GM23338 (cell line): Measurements from ENCODE around the gene SH3TC2. TPM values are rescaled to one million over a fixed set of nuclear protein-coding genes. Genes with fewer than 3 reads are reported as not detected.

Source experiments
- ATAC-seq: fragments of 200-7000 bp; cut with Tn5 transposase; 3 replicates; pipeline ENCODE4 v1.9.1; 2020
- DNase-seq: peaks from one replicate; pipeline ENCODE4 v3.0.0-alpha.2; 2015; ENCODE audit warnings: low spot score
- H2AFZ ChIP-seq: fragments of 200-600 bp; sonication (generic); 2 replicates; pipeline ENCODE4 v1.8.0; 2016; ENCODE audit warnings: antibody characterized with exemption, mild to moderate bottlenecking, moderate library complexity
- H3F3A ChIP-seq: fragments of 200-600 bp; sonication (generic); replicated peaks from 2 replicates; pipeline ENCODE4 v1.8.0; 2017; ENCODE audit warnings: antibody characterized with exemption, mixed run types, low read depth
- H3K27ac ChIP-seq: fragments of 200-600 bp; sonication (generic); 2 replicates; pipeline ENCODE4 v1.6.1; 2016; ENCODE audit warnings: low read depth
- H3K27me3 ChIP-seq: fragments of 200-600 bp; sonication (generic); 2 replicates; pipeline ENCODE4 v1.8.0; 2016; ENCODE audit warnings: mild to moderate bottlenecking, mixed run types, moderate library complexity; ENCODE audit not compliant: insufficient read depth
- H3K36me3 ChIP-seq: fragments of 200-600 bp; sonication (generic); 2 replicates; pipeline ENCODE4 v1.8.0; 2016; ENCODE audit warnings: mild to moderate bottlenecking; ENCODE audit not compliant: insufficient read depth
- H3K4me1 ChIP-seq: fragments of 200-600 bp; sonication (generic); 2 replicates; pipeline ENCODE4 v1.8.0; 2016; ENCODE audit warnings: mild to moderate bottlenecking, moderate library complexity; ENCODE audit not compliant: insufficient read depth
- H3K4me2 ChIP-seq: fragments of 200-600 bp; sonication (generic); 2 replicates; pipeline ENCODE4 v1.7.1; 2017; ENCODE audit warnings: mixed run types
- H3K4me3 ChIP-seq: fragments of 200-600 bp; sonication (generic); 2 replicates; pipeline ENCODE4 v1.6.1; 2016; ENCODE audit warnings: mixed run types
- H3K79me2 ChIP-seq: fragments of 200-600 bp; sonication (generic); replicated peaks from 2 replicates; pipeline ENCODE4 v1.8.0; 2017; ENCODE audit warnings: mild to moderate bottlenecking; ENCODE audit not compliant: insufficient read depth
- H3K9me2 ChIP-seq: fragments of 200-600 bp; sonication (generic); 2 replicates; pipeline ENCODE4 v1.8.0; 2017; ENCODE audit not compliant: insufficient read depth
- H4K20me1 ChIP-seq: fragments of 200-600 bp; sonication (generic); replicated peaks from 2 replicates; pipeline ENCODE4 v1.8.0; 2017; ENCODE audit warnings: mild to moderate bottlenecking; ENCODE audit not compliant: insufficient read depth
- H3K27ac Mint-ChIP-seq: 2 replicates; pipeline ENCODE4 v1.8.0; 2020; ENCODE audit warnings: inconsistent platforms, mild to moderate bottlenecking, moderate library complexity, mixed read lengths
- H3K27me3 Mint-ChIP-seq: 3 replicates; pipeline ENCODE4 v1.8.0; 2022; ENCODE audit warnings: low read depth, mild to moderate bottlenecking, moderate library complexity, mixed read lengths, inconsistent platforms; ENCODE audit not compliant: insufficient read depth, poor library complexity
- H3K36me3 Mint-ChIP-seq: 3 replicates; pipeline ENCODE4 v1.8.0; 2021; ENCODE audit warnings: low read depth, mild to moderate bottlenecking, inconsistent platforms, moderate library complexity, mixed read lengths
- H3K4me1 Mint-ChIP-seq: 3 replicates; pipeline ENCODE4 v1.8.0; 2020; ENCODE audit warnings: mild to moderate bottlenecking, inconsistent platforms, mixed read lengths
- H3K4me3 Mint-ChIP-seq: 3 replicates; pipeline ENCODE4 v1.8.0; 2021; ENCODE audit warnings: moderate library complexity, mild to moderate bottlenecking, inconsistent platforms, mixed read lengths
- H3K9me3 Mint-ChIP-seq: 3 replicates; pipeline ENCODE4 v1.8.0; 2020; ENCODE audit warnings: moderate library complexity, mild to moderate bottlenecking, inconsistent platforms, mixed read lengths
- CREB1 ChIP-seq: fragments of 250-450 bp; sonication (Bioruptor Pico); IDR thresholded peaks from 2 replicates; pipeline ENCODE4 v1.5.0; 2020; ENCODE audit warnings: low read depth, mild to moderate bottlenecking, moderate library complexity
- EZH2 ChIP-seq: fragments of 200-600 bp; sonication (generic); IDR thresholded peaks from one replicate; pipeline ENCODE4 v1.8.0; 2017; ENCODE audit warnings: antibody characterized with exemption, mild to moderate bottlenecking, low read depth; ENCODE audit not compliant: unreplicated experiment
- EZH2phosphoT487 ChIP-seq: fragments of 200-600 bp; sonication (generic); IDR thresholded peaks from one replicate; pipeline ENCODE4 v1.8.1; 2018; ENCODE audit warnings: antibody characterized with exemption; ENCODE audit not compliant: unreplicated experiment
- JUNB ChIP-seq: IDR thresholded peaks from one replicate; pipeline ENCODE4 v1.6.1; 2016; ENCODE audit warnings: antibody characterized with exemption; ENCODE audit not compliant: unreplicated experiment
- NANOG ChIP-seq: IDR thresholded peaks from 2 replicates; pipeline ENCODE4 v1.6.1; 2016; ENCODE audit warnings: antibody characterized with exemption, borderline replicate concordance
- POLR2AphosphoS5 ChIP-seq: IDR thresholded peaks from 2 replicates; pipeline ENCODE4 v1.6.1; 2016; ENCODE audit warnings: antibody characterized with exemption, low read depth
- STAT1 ChIP-seq: IDR thresholded peaks from one replicate; pipeline ENCODE4 v1.6.1; 2016; ENCODE audit warnings: antibody characterized with exemption; ENCODE audit not compliant: unreplicated experiment
- ZNF114 ChIP-seq: fragments of 250-450 bp; sonication (Bioruptor Pico); IDR thresholded peaks from 2 replicates; pipeline ENCODE4 v1.5.0; 2020; ENCODE audit warnings: mild to moderate bottlenecking, moderate library complexity
- ZNF331 ChIP-seq: fragments of 250-450 bp; sonication (Bioruptor Pico); IDR thresholded peaks from 2 replicates; pipeline ENCODE4 v1.5.0; 2020; ENCODE audit warnings: low read depth, mild to moderate bottlenecking, moderate library complexity
- polyA plus RNA-seq: library from polyadenylated mRNA; unstranded; fragments of >200 nt; fragmentation: Nextera tagmentation; extraction: Ambion mirVana; gene quantifications from 2 replicates; pipeline ENCODE4 v1.2.1, GENCODE V29; 2016
- total RNA-seq: library from RNA; depleted of rRNA; stranded (reverse); fragments of >200 nt; shearing (Covaris generic); gene quantifications from 2 replicates; pipeline ENCODE4 v1.2.3, GENCODE V29; 2014
- TF ChIP-seq, protein P1 (sequence below), 2 experiments: fragments of 200-600 bp in 1 of 2; sonication (generic) in 1 of 2; conservative IDR thresholded peaks; 2 replicates each; pipeline versions ENCODE4 v1.5.1 to v1.6.1; 2016 to 2017; ENCODE audit warnings: antibody characterized with exemption in 2 of 2, low read depth in 2 of 2, mild to moderate bottlenecking in 2 of 2, moderate library complexity in 1 of 2
- TF ChIP-seq, protein P2 (sequence below): fragments of 250-450 bp; sonication (Bioruptor Pico); IDR thresholded peaks from 2 replicates; pipeline ENCODE4 v1.5.0; 2020; ENCODE audit warnings: mild to moderate bottlenecking, moderate library complexity
- TF ChIP-seq, protein P3 (sequence below): IDR thresholded peaks from 2 replicates; pipeline ENCODE4 v1.6.1; 2016; ENCODE audit warnings: antibody characterized with exemption
- TF ChIP-seq, protein P4 (sequence below): IDR thresholded peaks from one replicate; pipeline ENCODE4 v1.6.1; 2018; ENCODE audit warnings: antibody characterized with exemption; ENCODE audit not compliant: unreplicated experiment

The SH3TC2 gene
- total and polyA plus RNA-seq, 2 experiments from 2014 or later, result 0.10 to 0.17 TPM

DNA sequence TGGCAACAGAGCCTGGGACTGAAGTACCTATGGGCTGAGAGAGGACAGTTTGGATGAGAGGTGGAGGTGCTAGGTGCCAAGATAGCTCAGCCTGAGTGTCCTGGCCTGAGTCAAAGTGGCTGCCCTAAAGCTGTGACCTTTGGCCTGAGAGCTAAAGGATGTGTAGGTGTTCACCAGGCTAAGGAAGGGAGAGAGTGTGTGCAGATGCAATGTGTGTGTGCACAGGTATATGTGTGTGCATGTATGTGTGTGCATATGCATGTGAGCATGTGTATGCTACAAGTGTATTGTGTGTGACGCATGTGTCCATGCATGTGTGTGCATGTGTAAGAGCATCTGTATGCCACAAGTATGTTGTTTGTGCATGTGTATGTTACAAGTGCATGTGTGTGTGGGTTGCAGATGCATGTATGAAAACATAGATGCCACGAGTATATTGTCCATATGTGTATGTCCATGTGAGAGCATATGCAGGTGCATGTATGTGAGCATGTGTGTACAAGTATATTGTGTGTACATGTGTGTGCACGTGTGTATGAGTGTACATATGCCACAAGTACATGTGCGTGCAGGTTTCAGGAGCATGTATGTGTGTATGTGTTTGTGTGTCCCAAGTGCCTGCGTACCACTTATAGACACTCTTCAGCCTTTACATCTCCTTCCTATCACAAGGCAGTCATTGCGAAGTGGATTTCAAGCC, 102.6 kb downstream of the SH3TC2 start:
- Histone ChIP-seq H4K20me1 (no peaks in the 10 kb centered on the region), H3K27ac (no peak overlapping the region), H3K4me1 (peaks cover 8% of the 10 kb centered on the region; the same call in 1 of the 2 replicates), H3K79me2 (no peaks in the 10 kb centered on the region), H3K27me3 (no peaks in the 10 kb centered on the region), H3K4me2 (no peak overlapping the region), H3K9me2 (no peaks in the 10 kb centered on the region), H2AFZ (no peak overlapping the region), H3K36me3 (no peaks in the 10 kb centered on the region), H3K4me3 (no peak overlapping the region), H3F3A (no peaks in the 10 kb centered on the region)
- ATAC-seq (no peak), DNase-seq (no peak)
- no peaks in the 10 kb centered on the region for H3K36me3 Mint-ChIP-seq
- H3K9me3 Mint-ChIP-seq, result no peaks in the 10 kb centered on the region
- no peak overlapping the region for H3K27ac Mint-ChIP-seq
- H3K4me1 Mint-ChIP-seq, result peaks cover 14% of the 10 kb centered on the region
- H3K4me3 Mint-ChIP-seq, result no peak overlapping the region
- TF ChIP-seq JUNB (no peak), STAT1 (no peak), ZNF331 (CRISPR knock-in tag) (no peak), EZH2 (no peak), ZNF114 (no peak), CREB1 (no peak), NANOG (no peak), EZH2phosphoT487 (no peak), POLR2AphosphoS5 (no peak)
- TF ChIP-seq, protein P1, sequence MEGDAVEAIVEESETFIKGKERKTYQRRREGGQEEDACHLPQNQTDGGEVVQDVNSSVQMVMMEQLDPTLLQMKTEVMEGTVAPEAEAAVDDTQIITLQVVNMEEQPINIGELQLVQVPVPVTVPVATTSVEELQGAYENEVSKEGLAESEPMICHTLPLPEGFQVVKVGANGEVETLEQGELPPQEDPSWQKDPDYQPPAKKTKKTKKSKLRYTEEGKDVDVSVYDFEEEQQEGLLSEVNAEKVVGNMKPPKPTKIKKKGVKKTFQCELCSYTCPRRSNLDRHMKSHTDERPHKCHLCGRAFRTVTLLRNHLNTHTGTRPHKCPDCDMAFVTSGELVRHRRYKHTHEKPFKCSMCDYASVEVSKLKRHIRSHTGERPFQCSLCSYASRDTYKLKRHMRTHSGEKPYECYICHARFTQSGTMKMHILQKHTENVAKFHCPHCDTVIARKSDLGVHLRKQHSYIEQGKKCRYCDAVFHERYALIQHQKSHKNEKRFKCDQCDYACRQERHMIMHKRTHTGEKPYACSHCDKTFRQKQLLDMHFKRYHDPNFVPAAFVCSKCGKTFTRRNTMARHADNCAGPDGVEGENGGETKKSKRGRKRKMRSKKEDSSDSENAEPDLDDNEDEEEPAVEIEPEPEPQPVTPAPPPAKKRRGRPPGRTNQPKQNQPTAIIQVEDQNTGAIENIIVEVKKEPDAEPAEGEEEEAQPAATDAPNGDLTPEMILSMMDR (conservative IDR thresholded peaks at IDR 0.05; ENCODE audit: low read depth in 2 of 2), result no peak
- TF ChIP-seq, protein P2, sequence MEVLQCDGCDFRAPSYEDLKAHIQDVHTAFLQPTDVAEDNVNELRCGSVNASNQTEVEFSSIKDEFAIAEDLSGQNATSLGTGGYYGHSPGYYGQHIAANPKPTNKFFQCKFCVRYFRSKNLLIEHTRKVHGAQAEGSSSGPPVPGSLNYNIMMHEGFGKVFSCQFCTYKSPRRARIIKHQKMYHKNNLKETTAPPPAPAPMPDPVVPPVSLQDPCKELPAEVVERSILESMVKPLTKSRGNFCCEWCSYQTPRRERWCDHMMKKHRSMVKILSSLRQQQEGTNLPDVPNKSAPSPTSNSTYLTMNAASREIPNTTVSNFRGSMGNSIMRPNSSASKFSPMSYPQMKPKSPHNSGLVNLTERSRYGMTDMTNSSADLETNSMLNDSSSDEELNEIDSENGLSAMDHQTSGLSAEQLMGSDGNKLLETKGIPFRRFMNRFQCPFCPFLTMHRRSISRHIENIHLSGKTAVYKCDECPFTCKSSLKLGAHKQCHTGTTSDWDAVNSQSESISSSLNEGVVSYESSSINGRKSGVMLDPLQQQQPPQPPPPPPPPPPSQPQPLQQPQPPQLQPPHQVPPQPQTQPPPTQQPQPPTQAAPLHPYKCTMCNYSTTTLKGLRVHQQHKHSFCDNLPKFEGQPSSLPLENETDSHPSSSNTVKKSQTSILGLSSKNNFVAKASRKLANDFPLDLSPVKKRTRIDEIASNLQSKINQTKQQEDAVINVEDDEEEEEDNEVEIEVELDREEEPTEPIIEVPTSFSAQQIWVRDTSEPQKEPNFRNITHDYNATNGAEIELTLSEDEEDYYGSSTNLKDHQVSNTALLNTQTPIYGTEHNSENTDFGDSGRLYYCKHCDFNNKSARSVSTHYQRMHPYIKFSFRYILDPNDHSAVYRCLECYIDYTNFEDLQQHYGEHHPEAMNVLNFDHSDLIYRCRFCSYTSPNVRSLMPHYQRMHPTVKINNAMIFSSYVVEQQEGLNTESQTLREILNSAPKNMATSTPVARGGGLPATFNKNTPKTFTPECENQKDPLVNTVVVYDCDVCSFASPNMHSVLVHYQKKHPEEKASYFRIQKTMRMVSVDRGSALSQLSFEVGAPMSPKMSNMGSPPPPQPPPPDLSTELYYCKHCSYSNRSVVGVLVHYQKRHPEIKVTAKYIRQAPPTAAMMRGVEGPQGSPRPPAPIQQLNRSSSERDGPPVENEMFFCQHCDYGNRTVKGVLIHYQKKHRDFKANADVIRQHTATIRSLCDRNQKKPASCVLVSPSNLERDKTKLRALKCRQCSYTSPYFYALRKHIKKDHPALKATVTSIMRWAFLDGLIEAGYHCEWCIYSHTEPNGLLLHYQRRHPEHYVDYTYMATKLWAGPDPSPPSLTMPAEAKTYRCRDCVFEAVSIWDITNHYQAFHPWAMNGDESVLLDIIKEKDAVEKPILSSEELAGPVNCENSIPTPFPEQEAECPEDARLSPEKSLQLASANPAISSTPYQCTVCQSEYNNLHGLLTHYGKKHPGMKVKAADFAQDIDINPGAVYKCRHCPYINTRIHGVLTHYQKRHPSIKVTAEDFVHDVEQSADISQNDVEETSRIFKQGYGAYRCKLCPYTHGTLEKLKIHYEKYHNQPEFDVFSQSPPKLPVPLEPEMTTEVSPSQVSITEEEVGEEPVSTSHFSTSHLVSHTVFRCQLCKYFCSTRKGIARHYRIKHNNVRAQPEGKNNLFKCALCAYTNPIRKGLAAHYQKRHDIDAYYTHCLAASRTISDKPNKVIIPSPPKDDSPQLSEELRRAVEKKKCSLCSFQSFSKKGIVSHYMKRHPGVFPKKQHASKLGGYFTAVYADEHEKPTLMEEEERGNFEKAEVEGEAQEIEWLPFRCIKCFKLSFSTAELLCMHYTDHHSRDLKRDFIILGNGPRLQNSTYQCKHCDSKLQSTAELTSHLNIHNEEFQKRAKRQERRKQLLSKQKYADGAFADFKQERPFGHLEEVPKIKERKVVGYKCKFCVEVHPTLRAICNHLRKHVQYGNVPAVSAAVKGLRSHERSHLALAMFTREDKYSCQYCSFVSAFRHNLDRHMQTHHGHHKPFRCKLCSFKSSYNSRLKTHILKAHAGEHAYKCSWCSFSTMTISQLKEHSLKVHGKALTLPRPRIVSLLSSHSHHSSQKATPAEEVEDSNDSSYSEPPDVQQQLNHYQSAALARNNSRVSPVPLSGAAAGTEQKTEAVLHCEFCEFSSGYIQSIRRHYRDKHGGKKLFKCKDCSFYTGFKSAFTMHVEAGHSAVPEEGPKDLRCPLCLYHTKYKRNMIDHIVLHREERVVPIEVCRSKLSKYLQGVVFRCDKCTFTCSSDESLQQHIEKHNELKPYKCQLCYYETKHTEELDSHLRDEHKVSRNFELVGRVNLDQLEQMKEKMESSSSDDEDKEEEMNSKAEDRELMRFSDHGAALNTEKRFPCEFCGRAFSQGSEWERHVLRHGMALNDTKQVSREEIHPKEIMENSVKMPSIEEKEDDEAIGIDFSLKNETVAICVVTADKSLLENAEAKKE (CRISPR knock-in tag), result no peak
- TF ChIP-seq, protein P3, sequence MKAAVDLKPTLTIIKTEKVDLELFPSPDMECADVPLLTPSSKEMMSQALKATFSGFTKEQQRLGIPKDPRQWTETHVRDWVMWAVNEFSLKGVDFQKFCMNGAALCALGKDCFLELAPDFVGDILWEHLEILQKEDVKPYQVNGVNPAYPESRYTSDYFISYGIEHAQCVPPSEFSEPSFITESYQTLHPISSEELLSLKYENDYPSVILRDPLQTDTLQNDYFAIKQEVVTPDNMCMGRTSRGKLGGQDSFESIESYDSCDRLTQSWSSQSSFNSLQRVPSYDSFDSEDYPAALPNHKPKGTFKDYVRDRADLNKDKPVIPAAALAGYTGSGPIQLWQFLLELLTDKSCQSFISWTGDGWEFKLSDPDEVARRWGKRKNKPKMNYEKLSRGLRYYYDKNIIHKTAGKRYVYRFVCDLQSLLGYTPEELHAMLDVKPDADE, result no peak
- TF ChIP-seq, protein P4, sequence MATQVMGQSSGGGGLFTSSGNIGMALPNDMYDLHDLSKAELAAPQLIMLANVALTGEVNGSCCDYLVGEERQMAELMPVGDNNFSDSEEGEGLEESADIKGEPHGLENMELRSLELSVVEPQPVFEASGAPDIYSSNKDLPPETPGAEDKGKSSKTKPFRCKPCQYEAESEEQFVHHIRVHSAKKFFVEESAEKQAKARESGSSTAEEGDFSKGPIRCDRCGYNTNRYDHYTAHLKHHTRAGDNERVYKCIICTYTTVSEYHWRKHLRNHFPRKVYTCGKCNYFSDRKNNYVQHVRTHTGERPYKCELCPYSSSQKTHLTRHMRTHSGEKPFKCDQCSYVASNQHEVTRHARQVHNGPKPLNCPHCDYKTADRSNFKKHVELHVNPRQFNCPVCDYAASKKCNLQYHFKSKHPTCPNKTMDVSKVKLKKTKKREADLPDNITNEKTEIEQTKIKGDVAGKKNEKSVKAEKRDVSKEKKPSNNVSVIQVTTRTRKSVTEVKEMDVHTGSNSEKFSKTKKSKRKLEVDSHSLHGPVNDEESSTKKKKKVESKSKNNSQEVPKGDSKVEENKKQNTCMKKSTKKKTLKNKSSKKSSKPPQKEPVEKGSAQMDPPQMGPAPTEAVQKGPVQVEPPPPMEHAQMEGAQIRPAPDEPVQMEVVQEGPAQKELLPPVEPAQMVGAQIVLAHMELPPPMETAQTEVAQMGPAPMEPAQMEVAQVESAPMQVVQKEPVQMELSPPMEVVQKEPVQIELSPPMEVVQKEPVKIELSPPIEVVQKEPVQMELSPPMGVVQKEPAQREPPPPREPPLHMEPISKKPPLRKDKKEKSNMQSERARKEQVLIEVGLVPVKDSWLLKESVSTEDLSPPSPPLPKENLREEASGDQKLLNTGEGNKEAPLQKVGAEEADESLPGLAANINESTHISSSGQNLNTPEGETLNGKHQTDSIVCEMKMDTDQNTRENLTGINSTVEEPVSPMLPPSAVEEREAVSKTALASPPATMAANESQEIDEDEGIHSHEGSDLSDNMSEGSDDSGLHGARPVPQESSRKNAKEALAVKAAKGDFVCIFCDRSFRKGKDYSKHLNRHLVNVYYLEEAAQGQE, result no peak
- peaks cover 3% of the 10 kb centered on the region for H3K27me3 Mint-ChIP-seq
